GM12875 (cell line): ENCODE results near the gene NOL8.

Source experiments
- H3K4me3 ChIP-seq: one replicate; pipeline ENCODE4 v1.5.1; 2011; ENCODE audit warnings: low read depth, low read length, control low read depth
- TF ChIP-seq, protein P1 (sequence below): IDR thresholded peaks from 2 replicates; pipeline ENCODE4 v1.5.1; 2011; ENCODE audit warnings: low read depth, mild to moderate bottlenecking, control low read depth, inconsistent platforms, low read length, moderate library complexity, borderline replicate concordance; ENCODE audit not compliant: insufficient read depth

Gene NOL8

DNA sequence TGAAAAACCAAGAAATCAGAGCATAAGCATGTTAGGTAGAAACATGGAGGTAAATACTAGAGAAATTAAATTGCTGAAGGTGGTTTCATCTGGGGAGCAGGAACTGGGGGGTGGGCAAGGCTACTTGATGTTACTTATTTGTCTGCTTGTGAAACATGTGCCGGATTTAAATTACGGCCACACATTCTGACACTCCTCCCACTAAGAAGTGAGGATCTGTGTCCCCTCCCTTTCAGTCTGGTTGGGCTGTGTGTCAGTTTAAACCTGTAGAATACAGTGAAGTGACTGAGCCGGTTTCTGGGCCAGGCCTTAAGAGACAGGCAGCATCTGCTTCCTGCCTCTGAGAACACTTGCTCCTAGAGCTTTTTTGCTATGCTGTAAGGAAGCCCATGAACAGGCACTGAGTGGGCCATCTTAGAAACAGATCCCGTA lies 29.3 kb downstream of the NOL8 start:
- TF ChIP-seq, protein P1, sequence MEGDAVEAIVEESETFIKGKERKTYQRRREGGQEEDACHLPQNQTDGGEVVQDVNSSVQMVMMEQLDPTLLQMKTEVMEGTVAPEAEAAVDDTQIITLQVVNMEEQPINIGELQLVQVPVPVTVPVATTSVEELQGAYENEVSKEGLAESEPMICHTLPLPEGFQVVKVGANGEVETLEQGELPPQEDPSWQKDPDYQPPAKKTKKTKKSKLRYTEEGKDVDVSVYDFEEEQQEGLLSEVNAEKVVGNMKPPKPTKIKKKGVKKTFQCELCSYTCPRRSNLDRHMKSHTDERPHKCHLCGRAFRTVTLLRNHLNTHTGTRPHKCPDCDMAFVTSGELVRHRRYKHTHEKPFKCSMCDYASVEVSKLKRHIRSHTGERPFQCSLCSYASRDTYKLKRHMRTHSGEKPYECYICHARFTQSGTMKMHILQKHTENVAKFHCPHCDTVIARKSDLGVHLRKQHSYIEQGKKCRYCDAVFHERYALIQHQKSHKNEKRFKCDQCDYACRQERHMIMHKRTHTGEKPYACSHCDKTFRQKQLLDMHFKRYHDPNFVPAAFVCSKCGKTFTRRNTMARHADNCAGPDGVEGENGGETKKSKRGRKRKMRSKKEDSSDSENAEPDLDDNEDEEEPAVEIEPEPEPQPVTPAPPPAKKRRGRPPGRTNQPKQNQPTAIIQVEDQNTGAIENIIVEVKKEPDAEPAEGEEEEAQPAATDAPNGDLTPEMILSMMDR: no peak
- H3K4me3 ChIP-seq: no peak overlapping the region

DNA sequence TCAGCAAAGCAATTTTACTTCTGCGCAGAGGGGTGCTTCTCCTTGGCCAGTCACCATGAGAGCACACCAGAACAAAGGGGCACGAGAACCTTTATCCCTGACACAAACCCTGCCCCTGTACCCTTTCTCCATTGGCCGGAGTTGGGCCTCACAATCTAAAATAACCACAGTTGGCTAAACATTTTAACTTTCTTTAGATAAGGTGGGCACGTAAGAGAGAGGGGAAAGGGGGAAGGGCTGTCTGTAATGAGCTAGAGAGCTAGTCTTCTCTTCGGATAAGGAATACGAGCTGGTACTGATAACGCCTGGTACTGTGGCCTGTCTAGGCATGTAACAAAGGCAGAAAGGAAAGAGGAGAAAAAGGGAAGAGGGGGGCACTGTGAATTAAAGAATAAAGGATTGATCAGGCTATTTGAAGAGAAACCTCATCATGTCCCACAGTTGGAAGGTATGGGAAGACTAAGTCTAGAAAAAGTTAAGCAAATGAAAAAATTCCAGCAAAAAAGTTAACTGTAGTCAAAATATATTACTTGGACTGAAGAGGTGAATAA lies 29.8 kb downstream of the NOL8 start:
- TF ChIP-seq, protein P1: no peak
- H3K4me3 ChIP-seq: no peak overlapping the region

DNA sequence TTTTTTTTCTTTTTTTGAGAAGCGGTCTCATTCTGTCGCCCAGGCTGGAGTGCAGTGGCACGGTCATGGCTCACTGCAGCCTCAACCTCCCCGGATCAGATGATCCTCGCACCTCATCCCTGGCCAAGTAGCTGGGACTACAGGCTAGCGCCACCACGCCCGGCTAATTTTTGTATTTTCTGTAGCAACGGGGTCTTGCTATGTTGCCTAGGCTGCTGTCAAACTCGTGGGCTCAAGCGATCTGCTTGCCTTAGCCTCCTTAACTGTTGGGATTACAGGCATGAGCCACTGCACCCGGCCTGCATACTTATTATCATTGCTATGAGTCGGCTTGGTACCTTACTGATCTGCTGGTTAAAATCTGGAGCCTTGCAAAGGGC lies 30.9 kb downstream of the NOL8 start:
- TF ChIP-seq, protein P1: no peak
- H3K4me3 ChIP-seq: peak overlapping the region; percentile 66

DNA sequence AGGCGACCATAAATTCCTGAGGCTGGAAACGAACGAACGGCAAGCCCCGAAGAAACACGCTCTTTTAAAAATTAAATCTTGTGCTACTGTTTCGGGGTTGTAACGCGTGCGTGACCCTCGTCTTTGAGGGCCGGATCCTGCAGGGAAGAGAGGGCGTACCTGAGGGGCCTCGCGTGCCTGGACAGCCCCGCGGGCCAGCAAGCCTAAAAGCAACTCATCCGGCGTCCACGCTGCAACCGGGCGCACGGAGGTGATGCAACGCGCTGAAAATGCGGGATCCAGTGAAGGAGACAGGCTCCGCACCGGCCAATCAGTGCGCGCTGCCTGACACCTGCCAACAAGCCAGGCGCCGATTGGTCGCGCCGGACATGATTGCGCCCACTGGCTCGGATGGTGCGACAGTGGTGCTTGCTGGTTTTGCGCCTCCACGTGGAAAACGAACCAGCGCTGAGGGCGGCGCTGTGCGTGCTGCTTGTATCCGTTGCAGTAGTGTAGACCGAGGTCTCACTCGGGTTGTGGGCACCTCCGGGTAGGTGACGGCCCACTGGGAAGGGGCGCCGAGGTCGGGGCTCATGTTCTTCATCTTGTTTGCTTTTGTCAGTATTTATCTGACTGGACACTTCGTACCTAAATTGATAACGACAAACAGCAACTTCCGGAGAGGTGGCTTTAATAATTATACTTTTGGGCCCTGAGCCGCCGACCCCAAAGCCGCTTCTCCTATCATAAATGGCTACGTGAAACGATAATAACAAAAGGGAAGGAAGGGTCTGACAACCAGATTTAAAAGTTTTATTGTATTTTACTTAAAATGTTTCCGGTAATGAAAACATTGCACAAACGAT lies 31.5 kb downstream of the NOL8 start, which contains the start of gene IARS1:
Gene IARS1, minus strand, starts transcription at position 246 of the 845 bp plus-strand sequence. CDS start 4,278 bp downstream, outside the sequence.
- TF ChIP-seq, protein P1: peak; percentile 37; the same call in 1 of the 2 replicates
- H3K4me3 ChIP-seq: peak within 1 kb of the TSS; percentile 66

DNA sequence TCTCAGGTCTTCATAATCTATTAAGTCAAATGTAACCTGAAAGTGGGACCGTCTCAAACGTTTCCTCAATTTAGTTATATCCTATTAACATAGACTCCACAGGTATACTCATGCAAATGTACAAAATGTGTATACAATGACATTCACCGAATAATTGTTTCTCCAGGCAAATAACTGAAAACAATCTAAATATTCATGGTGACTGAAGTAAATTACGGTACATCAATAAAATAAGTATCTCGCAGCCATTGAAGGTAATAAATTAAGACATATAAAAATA lies 32.1 kb downstream of the NOL8 start:
- TF ChIP-seq, protein P1: no peak
- H3K4me3 ChIP-seq: peak overlapping the region; percentile 66

DNA sequence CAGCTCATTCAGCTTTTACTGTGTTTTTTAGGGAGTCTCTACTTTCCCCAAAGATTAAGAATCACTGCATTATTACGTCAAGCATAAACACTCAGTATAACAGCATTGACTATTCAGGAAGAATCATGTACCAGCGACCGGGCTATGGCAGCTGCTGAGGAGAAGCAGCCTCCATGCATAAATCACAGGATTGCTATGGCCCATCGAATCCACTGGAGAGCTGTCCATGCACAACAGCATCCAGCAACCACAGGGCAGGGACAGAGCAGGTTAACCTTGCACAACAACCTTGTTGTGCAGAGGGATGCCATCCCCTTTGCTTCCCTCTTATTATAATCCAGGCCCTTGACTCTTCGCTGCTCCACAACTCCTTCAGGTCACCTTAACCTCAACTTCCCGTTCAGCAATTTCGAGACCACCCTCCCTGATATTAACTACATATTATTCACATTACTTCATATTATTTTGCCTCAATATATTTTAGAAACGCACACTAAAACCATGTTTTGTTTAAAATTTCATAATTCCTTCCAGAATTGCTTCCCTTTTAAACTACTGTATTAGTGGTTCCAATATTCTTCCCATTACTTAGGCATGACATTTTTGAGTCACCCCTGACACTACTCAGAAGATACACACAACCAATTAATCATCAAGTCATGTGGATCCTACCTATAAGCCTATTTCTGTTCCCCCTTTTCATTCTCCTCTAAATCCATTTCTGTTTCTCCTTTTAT lies 32.6 kb downstream of the NOL8 start:
- TF ChIP-seq, protein P1: no peak
- H3K4me3 ChIP-seq: peak overlapping the region; percentile 66

DNA sequence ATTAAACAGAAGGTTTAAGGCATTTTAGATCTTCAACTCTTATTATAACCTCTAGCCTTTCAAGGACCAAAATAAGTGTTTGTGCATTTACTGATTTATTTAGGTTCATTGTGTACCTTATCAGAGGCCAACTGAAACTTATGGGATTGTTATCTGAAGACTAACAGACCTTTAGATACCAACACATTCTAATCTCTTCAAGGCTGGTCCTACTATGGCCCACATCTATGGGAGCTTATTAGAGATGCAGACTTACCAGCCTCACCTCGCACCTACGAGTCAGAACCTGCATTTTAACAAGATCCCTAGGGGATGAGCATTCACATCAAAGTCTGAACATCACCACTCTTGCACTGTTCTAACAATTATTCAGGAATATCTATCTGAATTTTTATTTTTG lies 33.6 kb downstream of the NOL8 start:
- H3K4me3 ChIP-seq: no peak overlapping the region
- TF ChIP-seq, protein P1: no peak
